ENCODE data around the gene TFAP2E.

Gene TFAP2E

GRCh38 chr1:35557118-35557610 is 15.9 kb upstream of the TFAP2E start, which contains the start of gene KIAA0319L:
KIAA0319L (minus strand) TSS chr1:35557403; CDS start chr1:35554491, 2,912 bp downstream.
- DNase-seq, result peak; percentile 75 to 97 (median 75)

GRCh38 chr1:35557611-35558373 is 15.3 kb upstream of the TFAP2E start, which contains the start of gene NCDN:
NCDN (plus strand) TSS chr1:35557799; CDS start chr1:35558191, 392 bp downstream.
- peak; percentile 95 to 98 (median 97) for DNase-seq

- peak in 2 of 3 experiments; percentile 12 to 38 for DNase-seq
These were observed 14.5 kb upstream of the TFAP2E start for GRCh38 chr1:35558374-35559316.

- DNase-seq, result no peak
These were observed 13.7 kb upstream of the TFAP2E start for GRCh38 chr1:35559317-35559944.

GRCh38 chr1:35560256-35561225 is 12.6 kb upstream of the TFAP2E start:
- no peak for DNase-seq

GRCh38 chr1:35561297-35561971 is 11.7 kb upstream of the TFAP2E start:
- no peak for DNase-seq

GRCh38 chr1:35561972-35562680 is 11.0 kb upstream of the TFAP2E start:
- no peak for DNase-seq

- no peak for DNase-seq
These were observed 9.9 kb upstream of the TFAP2E start for GRCh38 chr1:35563166-35563565.

GRCh38 chr1:35564037-35564883 is 8.9 kb upstream of the TFAP2E start:
- peak; percentile 59 to 87 (median 72) for DNase-seq

GRCh38 chr1:35564884-35565741 is 8.0 kb upstream of the TFAP2E start:
- no peak for DNase-seq

- no peak for DNase-seq
These were observed 7.4 kb upstream of the TFAP2E start for GRCh38 chr1:35565742-35566133.

- no peak for DNase-seq
These were observed 5.1 kb upstream of the TFAP2E start for GRCh38 chr1:35567947-35568558.

- DNase-seq, result peak; percentile 42 to 79 (median 43)
These were observed 4.1 kb upstream of the TFAP2E start for GRCh38 chr1:35568975-35569395.

GRCh38 chr1:35569936-35570335 is 3.2 kb upstream of the TFAP2E start:
- no peak for DNase-seq

GRCh38 chr1:35570589-35571137 is 2.5 kb upstream of the TFAP2E start:
- DNase-seq, result no peak

- DNase-seq, result no peak
These were observed 1.9 kb upstream of the TFAP2E start for GRCh38 chr1:35571263-35571662.

- no peak for DNase-seq
These were observed 818 bp upstream of the TFAP2E start for GRCh38 chr1:35572296-35572695.
